ENCODE measurements around the gene ATP5PF. TPM values are rescaled to one million over a fixed set of nuclear protein-coding genes. Genes with fewer than 3 reads are reported as not detected.
"Not testable (repeated sequence)": the region's sequence is repeated elsewhere in the genome, so short reads cannot be mapped to it uniquely, and the experiment has no call there.

The ATP5PF gene
- total RNA-seq, 1 experiment from 2014 or later, result 156 TPM

DNA sequence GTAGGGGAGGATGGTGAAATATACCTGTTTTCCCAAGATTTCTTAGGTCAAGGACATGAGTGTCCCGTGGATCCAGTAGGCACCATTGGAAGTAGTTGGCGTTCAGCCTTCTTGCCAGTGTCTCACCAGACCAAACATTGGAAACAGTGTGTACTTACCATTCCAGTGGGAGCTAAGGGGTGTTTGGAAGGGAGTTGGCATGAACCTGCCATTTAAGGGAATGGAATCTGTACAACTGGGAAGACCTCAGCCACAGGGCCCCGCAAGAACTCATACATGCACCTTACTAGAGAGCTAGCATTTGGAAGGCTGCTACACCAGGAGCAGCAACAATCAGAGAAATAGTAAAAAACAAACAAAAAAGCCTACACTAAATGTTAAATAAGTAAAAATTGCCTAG lies 12.7 kb downstream of the ATP5PF start:
- POLR2A ChIA-PET, result no interaction called here
- H3K9me3 ChIP-seq, result no peaks in the 10 kb centered on the region
- H3K27me3 ChIP-seq (replicated peaks; ENCODE audit: control insufficient read depth, insufficient read depth, low read length), result no peaks in the 10 kb centered on the region
- no peak overlapping the region for H3K27ac Mint-ChIP-seq (ENCODE audit: unreplicated experiment)
- H3K4me3 Mint-ChIP-seq (ENCODE audit: unreplicated experiment), result no peak overlapping the region
- peaks cover 3% of the 10 kb centered on the region for H3K36me3 ChIP-seq (ENCODE audit: control insufficient read depth, insufficient read depth, low read length)
- no peaks in the 10 kb centered on the region for H3K9me3 Mint-ChIP-seq (ENCODE audit: unreplicated experiment)
- DNase-seq, result no peak
- H3K4me3 ChIP-seq (ENCODE audit: low read depth, low read length), result no peak overlapping the region
- H3K4me1 Mint-ChIP-seq (ENCODE audit: low read depth, unreplicated experiment), result no peaks in the 10 kb centered on the region
- H3K36me3 Mint-ChIP-seq (ENCODE audit: insufficient read depth, unreplicated experiment), result peaks cover 48% of the 10 kb centered on the region
- H3K27me3 Mint-ChIP-seq (ENCODE audit: insufficient read depth, unreplicated experiment), result no peaks in the 10 kb centered on the region
- no TSS peak for BruUV-seq (replicated peaks)
- intact Hi-C loops (cut with micrococcal nuclease; ENCODE audit: unreplicated experiment), result no loop called here
- CTCF ChIA-PET, result no interaction called here
- H3K4me1 ChIP-seq, result no peaks in the 10 kb centered on the region
- TF ChIP-seq, protein P1, sequence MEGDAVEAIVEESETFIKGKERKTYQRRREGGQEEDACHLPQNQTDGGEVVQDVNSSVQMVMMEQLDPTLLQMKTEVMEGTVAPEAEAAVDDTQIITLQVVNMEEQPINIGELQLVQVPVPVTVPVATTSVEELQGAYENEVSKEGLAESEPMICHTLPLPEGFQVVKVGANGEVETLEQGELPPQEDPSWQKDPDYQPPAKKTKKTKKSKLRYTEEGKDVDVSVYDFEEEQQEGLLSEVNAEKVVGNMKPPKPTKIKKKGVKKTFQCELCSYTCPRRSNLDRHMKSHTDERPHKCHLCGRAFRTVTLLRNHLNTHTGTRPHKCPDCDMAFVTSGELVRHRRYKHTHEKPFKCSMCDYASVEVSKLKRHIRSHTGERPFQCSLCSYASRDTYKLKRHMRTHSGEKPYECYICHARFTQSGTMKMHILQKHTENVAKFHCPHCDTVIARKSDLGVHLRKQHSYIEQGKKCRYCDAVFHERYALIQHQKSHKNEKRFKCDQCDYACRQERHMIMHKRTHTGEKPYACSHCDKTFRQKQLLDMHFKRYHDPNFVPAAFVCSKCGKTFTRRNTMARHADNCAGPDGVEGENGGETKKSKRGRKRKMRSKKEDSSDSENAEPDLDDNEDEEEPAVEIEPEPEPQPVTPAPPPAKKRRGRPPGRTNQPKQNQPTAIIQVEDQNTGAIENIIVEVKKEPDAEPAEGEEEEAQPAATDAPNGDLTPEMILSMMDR (IDR thresholded peaks at IDR 0.05; ENCODE audit: insufficient read depth in 1 of 2, low read depth in 1 of 2, low read length in 1 of 2, severe bottlenecking in 1 of 2, unreplicated experiment in 1 of 2), result no peak

DNA sequence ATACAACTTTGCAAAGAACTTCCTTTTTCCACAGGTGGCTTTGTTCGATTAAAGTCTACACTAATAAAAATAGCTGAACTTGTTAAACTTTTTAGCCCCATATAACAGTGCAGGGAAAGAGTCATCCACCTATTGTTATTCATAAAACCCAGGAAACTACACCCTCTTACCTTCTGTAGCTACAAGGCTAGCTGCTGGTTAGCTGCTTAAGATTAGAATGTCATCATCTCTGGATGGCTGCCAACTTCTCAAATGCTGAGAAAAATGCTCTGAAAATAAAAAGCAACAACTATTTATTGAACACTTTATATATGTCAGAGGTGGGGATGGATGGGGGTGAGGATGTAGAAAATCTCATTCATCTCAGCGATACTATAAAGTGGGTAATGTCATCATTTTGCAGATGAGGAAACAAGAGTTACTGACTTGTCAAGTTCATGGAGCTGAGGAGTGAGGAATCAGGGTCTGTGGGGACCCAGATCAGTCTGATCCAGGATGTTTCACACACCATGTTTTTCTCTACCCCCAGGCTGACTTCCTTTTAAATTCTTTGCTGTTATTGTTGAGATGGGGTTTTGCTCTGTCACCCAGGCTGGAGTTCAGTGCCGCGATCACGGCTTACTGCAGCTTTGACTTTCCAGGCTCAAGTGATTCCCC lies 17.1 kb downstream of the ATP5PF start:
- ChIA-PET CTCF (no interaction called here), POLR2A (no interaction called here)
- no peak for DNase-seq
- TF ChIP-seq, protein P1 (IDR thresholded peaks at IDR 0.05; ENCODE audit: insufficient read depth in 1 of 2, low read depth in 1 of 2, low read length in 1 of 2, severe bottlenecking in 1 of 2, unreplicated experiment in 1 of 2), result no peak
- H3K4me3 Mint-ChIP-seq (ENCODE audit: unreplicated experiment), result no peak overlapping the region
- no peaks in the 10 kb centered on the region for H3K4me1 Mint-ChIP-seq (ENCODE audit: low read depth, unreplicated experiment)
- H3K9me3 Mint-ChIP-seq (ENCODE audit: unreplicated experiment), result no peaks in the 10 kb centered on the region
- BruUV-seq (replicated peaks), result no TSS peak
- H3K36me3 Mint-ChIP-seq (ENCODE audit: insufficient read depth, unreplicated experiment), result peaks cover 18% of the 10 kb centered on the region
- H3K27me3 ChIP-seq (replicated peaks; ENCODE audit: control insufficient read depth, insufficient read depth, low read length), result no peaks in the 10 kb centered on the region
- no peak overlapping the region for H3K4me3 ChIP-seq (ENCODE audit: low read depth, low read length)
- no peak overlapping the region for H3K27ac Mint-ChIP-seq (ENCODE audit: unreplicated experiment)
- no peaks in the 10 kb centered on the region for H3K36me3 ChIP-seq (ENCODE audit: control insufficient read depth, insufficient read depth, low read length)
- no peaks in the 10 kb centered on the region for H3K9me3 ChIP-seq
- H3K27me3 Mint-ChIP-seq (ENCODE audit: insufficient read depth, unreplicated experiment), result no peaks in the 10 kb centered on the region
- intact Hi-C loops (cut with micrococcal nuclease; ENCODE audit: unreplicated experiment), result no loop called here
- no peaks in the 10 kb centered on the region for H3K4me1 ChIP-seq

DNA sequence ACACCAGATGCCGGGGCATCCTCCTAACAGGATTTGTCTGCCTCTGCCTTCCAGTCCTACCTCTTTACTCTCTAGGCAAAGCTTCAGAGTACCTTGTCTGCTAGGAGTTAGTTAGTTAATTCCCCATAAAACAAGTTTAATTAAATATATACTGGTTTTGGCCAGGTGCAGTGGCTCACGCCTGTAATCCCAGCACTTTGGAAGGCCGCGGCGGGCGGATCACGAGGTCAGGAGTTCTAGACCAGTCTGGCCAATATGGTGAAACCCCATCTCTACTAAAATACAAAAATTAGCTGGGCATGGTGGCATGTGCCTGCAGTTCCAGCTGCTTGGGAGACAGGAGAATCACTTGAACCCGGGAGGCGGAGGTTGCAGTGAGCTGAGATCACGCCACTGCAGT lies 20.6 kb downstream of the ATP5PF start:
- CTCF ChIA-PET, result not testable (repeated sequence)

DNA sequence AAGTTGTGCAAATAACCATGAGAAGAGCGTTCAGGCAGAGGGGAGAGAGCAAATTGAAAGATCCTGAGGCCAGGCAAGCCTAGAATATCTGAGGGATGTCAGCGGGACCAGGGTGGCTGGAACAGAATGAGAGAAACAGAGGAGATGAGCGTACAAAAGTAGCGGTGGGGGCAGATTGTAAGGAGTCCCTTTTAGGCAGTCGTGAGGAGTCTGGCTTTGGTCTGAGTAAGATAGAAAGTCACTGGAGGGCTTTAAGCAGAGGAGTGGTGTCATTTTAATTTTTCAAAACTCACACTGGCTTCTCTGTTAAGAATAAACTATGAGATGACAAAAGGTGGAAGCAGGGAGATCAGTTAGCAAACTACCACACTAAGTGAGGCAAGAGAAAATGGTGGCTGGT lies 24.2 kb downstream of the ATP5PF start:
- H3K36me3 Mint-ChIP-seq (ENCODE audit: insufficient read depth, unreplicated experiment), result no peaks in the 10 kb centered on the region
- BruUV-seq (replicated peaks), result no TSS peak
- ChIA-PET POLR2A (no interaction called here), CTCF (no interaction called here)
- TF ChIP-seq, protein P1 (IDR thresholded peaks at IDR 0.05; ENCODE audit: insufficient read depth in 1 of 2, low read depth in 1 of 2, low read length in 1 of 2, severe bottlenecking in 1 of 2, unreplicated experiment in 1 of 2), result no peak
- Histone ChIP-seq H3K36me3 (ENCODE audit: control insufficient read depth, insufficient read depth, low read length) (no peaks in the 10 kb centered on the region), H3K27me3 (replicated peaks; ENCODE audit: control insufficient read depth, insufficient read depth, low read length) (no peaks in the 10 kb centered on the region), H3K9me3 (no peaks in the 10 kb centered on the region), H3K4me3 (ENCODE audit: low read depth, low read length) (no peak overlapping the region), H3K4me1 (no peaks in the 10 kb centered on the region)
- no peak overlapping the region for H3K27ac Mint-ChIP-seq (ENCODE audit: unreplicated experiment)
- intact Hi-C loops (cut with micrococcal nuclease; ENCODE audit: unreplicated experiment), result no loop called here
- H3K9me3 Mint-ChIP-seq (ENCODE audit: unreplicated experiment), result no peaks in the 10 kb centered on the region
- H3K4me3 Mint-ChIP-seq (ENCODE audit: unreplicated experiment), result no peak overlapping the region
- no peaks in the 10 kb centered on the region for H3K4me1 Mint-ChIP-seq (ENCODE audit: low read depth, unreplicated experiment)
- peaks cover 3% of the 10 kb centered on the region for H3K27me3 Mint-ChIP-seq (ENCODE audit: insufficient read depth, unreplicated experiment)
- no peak for DNase-seq

More for the DNA sequence above, 20.6 kb downstream of the ATP5PF start:
- H3K4me3 ChIP-seq (ENCODE audit: low read depth, low read length); H3K4me3 Mint-ChIP-seq (ENCODE audit: unreplicated experiment); BruUV-seq (replicated peaks); H3K4me1 Mint-ChIP-seq (ENCODE audit: low read depth, unreplicated experiment); DNase-seq; H3K27me3 Mint-ChIP-seq (ENCODE audit: insufficient read depth, unreplicated experiment); H3K9me3 ChIP-seq; H3K36me3 Mint-ChIP-seq (ENCODE audit: insufficient read depth, unreplicated experiment); intact Hi-C loops (cut with micrococcal nuclease; ENCODE audit: unreplicated experiment); H3K36me3 ChIP-seq (ENCODE audit: control insufficient read depth, insufficient read depth, low read length); H3K9me3 Mint-ChIP-seq (ENCODE audit: unreplicated experiment); H3K27ac Mint-ChIP-seq (ENCODE audit: unreplicated experiment); H3K27me3 ChIP-seq (replicated peaks; ENCODE audit: control insufficient read depth, insufficient read depth, low read length); POLR2A ChIA-PET; H3K4me1 ChIP-seq: not testable (repeated sequence)
